Progenitor cell of endocrine pancreas (in vitro differentiated cells): ENCODE measurements around the gene EXOSC7. TPM values are rescaled to one million over a fixed set of nuclear protein-coding genes. Genes with fewer than 3 reads are reported as not detected.
"Not testable (repeated sequence)": the region's sequence is repeated elsewhere in the genome, so short reads cannot be mapped to it uniquely, and the experiment has no call there.

Source experiments
- DNase-seq: peaks from one replicate; pipeline ENCODE4 v3.0.0; 2021; ENCODE audit warnings: low spot score; ENCODE audit not compliant: unreplicated experiment
- H3K27ac Mint-ChIP-seq: 2 replicates; pipeline ENCODE4 v1.8.0; 2021; ENCODE audit warnings: mild to moderate bottlenecking, moderate library complexity, mixed read lengths
- H3K27me3 Mint-ChIP-seq: 2 replicates; pipeline ENCODE4 v1.8.0; 2021; ENCODE audit warnings: mixed read lengths
- H3K36me3 Mint-ChIP-seq: 2 replicates; pipeline ENCODE4 v1.8.0; 2022; ENCODE audit warnings: mixed read lengths; ENCODE audit not compliant: insufficient read depth
- H3K4me1 Mint-ChIP-seq: 2 replicates; pipeline ENCODE4 v1.8.0; 2021; ENCODE audit warnings: low read depth, mixed read lengths
- H3K4me3 Mint-ChIP-seq: 2 replicates; pipeline ENCODE4 v1.8.0; 2021; ENCODE audit warnings: low read depth, mild to moderate bottlenecking, moderate library complexity, mixed read lengths
- H3K9me3 Mint-ChIP-seq: 2 replicates; pipeline ENCODE4 v1.8.0; 2021; ENCODE audit warnings: low read depth, mixed read lengths
- CTCF ChIP-seq: fragments of 200-600 bp; sonication (generic); IDR thresholded peaks from one replicate; pipeline ENCODE4 v1.5.0; 2021; ENCODE audit warnings: antibody characterized with exemption, mild to moderate bottlenecking; ENCODE audit not compliant: unreplicated experiment
- total RNA-seq: library from RNA; stranded (reverse); gene quantifications from 2 replicates; pipeline ENCODE4 v1.2.1, GENCODE V29; 2021

The EXOSC7 gene
- total RNA-seq, 1 donor from 2014 or later = 51.2 TPM

GRCh38 chr3:44981220-44981619 lies 5.2 kb downstream of the EXOSC7 start:
- no peaks in the 10 kb centered on the region for H3K27me3 Mint-ChIP-seq
- H3K4me3 Mint-ChIP-seq = no peak overlapping the region
- no peak for DNase-seq
- no peak overlapping the region for H3K27ac Mint-ChIP-seq
- H3K9me3 Mint-ChIP-seq = no peaks in the 10 kb centered on the region
- no peak for TF ChIP-seq CTCF
- peaks cover 9% of the 10 kb centered on the region for H3K36me3 Mint-ChIP-seq
- peaks cover 7% of the 10 kb centered on the region for H3K4me1 Mint-ChIP-seq

- Mint-ChIP-seq H3K27ac (no peak overlapping the region), H3K36me3 (peaks cover 9% of the 10 kb centered on the region), H3K4me3 (no peak overlapping the region), H3K4me1 (peaks cover 6% of the 10 kb centered on the region), H3K9me3 (no peaks in the 10 kb centered on the region), H3K27me3 (no peaks in the 10 kb centered on the region)
- no peak for TF ChIP-seq CTCF
- DNase-seq = no peak
Measured at GRCh38 chr3:44981751-44982150, 5.7 kb downstream of the EXOSC7 start.

GRCh38 chr3:44982817-44983216 lies 6.8 kb downstream of the EXOSC7 start:
- Mint-ChIP-seq H3K9me3 (no peaks in the 10 kb centered on the region), H3K36me3 (peaks cover 9% of the 10 kb centered on the region), H3K4me1 (peaks cover 4% of the 10 kb centered on the region), H3K4me3 (no peak overlapping the region), H3K27me3 (no peaks in the 10 kb centered on the region), H3K27ac (no peak overlapping the region)
- DNase-seq = no peak
- TF ChIP-seq CTCF = no peak

- H3K9me3 Mint-ChIP-seq = no peaks in the 10 kb centered on the region
- no peaks in the 10 kb centered on the region for H3K27me3 Mint-ChIP-seq
- H3K36me3 Mint-ChIP-seq = peaks cover 9% of the 10 kb centered on the region
- no peak overlapping the region for H3K27ac Mint-ChIP-seq
- H3K4me3 Mint-ChIP-seq = no peak overlapping the region
- peaks cover 3% of the 10 kb centered on the region for H3K4me1 Mint-ChIP-seq
- DNase-seq = no peak
- TF ChIP-seq CTCF = no peak
Measured at GRCh38 chr3:44983484-44983941, 7.5 kb downstream of the EXOSC7 start.

- no peaks in the 10 kb centered on the region for H3K9me3 Mint-ChIP-seq
- DNase-seq = no peak
- H3K4me1 Mint-ChIP-seq = peaks cover 2% of the 10 kb centered on the region
- H3K4me3 Mint-ChIP-seq = no peak overlapping the region
- H3K27ac Mint-ChIP-seq = no peak overlapping the region
- peaks cover 9% of the 10 kb centered on the region for H3K36me3 Mint-ChIP-seq
- H3K27me3 Mint-ChIP-seq = no peaks in the 10 kb centered on the region
- no peak for TF ChIP-seq CTCF
Measured at GRCh38 chr3:44984335-44984734, 8.3 kb downstream of the EXOSC7 start.

- H3K9me3 Mint-ChIP-seq, H3K27me3 Mint-ChIP-seq, H3K4me3 Mint-ChIP-seq, DNase-seq, H3K27ac Mint-ChIP-seq, H3K4me1 Mint-ChIP-seq: not testable (repeated sequence)
- peaks cover 10% of the 10 kb centered on the region for H3K36me3 Mint-ChIP-seq
Measured at GRCh38 chr3:44986330-44986729, 10.3 kb downstream of the EXOSC7 start.
